Loucy (cell line): ENCODE measurements around the gene HES3.

Experiments
- H2AFZ ChIP-seq: fragments of 200-600 bp; sonication (generic); 2 replicates; pipeline ENCODE4 v1.6.0; 2016; ENCODE audit warnings: antibody characterized with exemption, mild to moderate bottlenecking, low read length, moderate library complexity
- H3F3A ChIP-seq: fragments of 200-600 bp; 2 replicates; pipeline ENCODE4 v1.6.0; 2016; ENCODE audit warnings: antibody characterized with exemption, low read depth, mild to moderate bottlenecking
- H3K27me3 ChIP-seq: fragments of 200-600 bp; sonication (generic); 2 replicates; pipeline ENCODE4 v1.6.1; 2014; ENCODE audit warnings: low read length, mild to moderate bottlenecking; ENCODE audit not compliant: insufficient read depth, poor library complexity, severe bottlenecking
- H3K36me3 ChIP-seq: fragments of 200-600 bp; sonication (generic); 2 replicates; pipeline ENCODE4 v1.6.1; 2016; ENCODE audit warnings: low read length; ENCODE audit not compliant: insufficient read depth
- H3K4me1 ChIP-seq: fragments of 200-600 bp; sonication (generic); 2 replicates; pipeline ENCODE4 v1.5.1; 2014; ENCODE audit warnings: low read length, mild to moderate bottlenecking; ENCODE audit not compliant: insufficient read depth, poor library complexity, severe bottlenecking
- H3K4me2 ChIP-seq: fragments of 200-600 bp; sonication (generic); 2 replicates; pipeline ENCODE4 v1.6.0; 2014; ENCODE audit warnings: antibody characterized with exemption, low read length, low read depth, mild to moderate bottlenecking; ENCODE audit not compliant: poor library complexity, severe bottlenecking
- H3K4me3 ChIP-seq: fragments of 200-600 bp; sonication (generic); 2 replicates; pipeline ENCODE4 v1.5.1; 2014; ENCODE audit warnings: low read length, mild to moderate bottlenecking, mixed read lengths; ENCODE audit not compliant: poor library complexity, severe bottlenecking
- H3K79me2 ChIP-seq: fragments of 200-600 bp; sonication (generic); 2 replicates; pipeline ENCODE4 v1.6.1; 2014; ENCODE audit warnings: low read length; ENCODE audit not compliant: insufficient read depth
- H3K9ac ChIP-seq: fragments of 200-600 bp; sonication (generic); 2 replicates; pipeline ENCODE4 v1.6.0; 2014; ENCODE audit warnings: mild to moderate bottlenecking, low read depth, low read length, moderate library complexity; ENCODE audit not compliant: poor library complexity, severe bottlenecking
- H3K9me2 ChIP-seq: fragments of 200-600 bp; sonication (generic); replicated peaks from 2 replicates; pipeline ENCODE4 v1.6.1; 2016; ENCODE audit warnings: low read depth, low read length, mixed read lengths
- H3K9me3 ChIP-seq: fragments of 200-600 bp; sonication (generic); 2 replicates; pipeline ENCODE4 v1.6.1; 2014; ENCODE audit warnings: mild to moderate bottlenecking, antibody characterized with exemption, low read length, low read depth; ENCODE audit not compliant: insufficient read depth
- H4K20me1 ChIP-seq: fragments of 200-600 bp; sonication (generic); 2 replicates; pipeline ENCODE4 v1.6.0; 2014; ENCODE audit warnings: antibody characterized with exemption, low read length, mild to moderate bottlenecking; ENCODE audit not compliant: insufficient read depth, poor library complexity, severe bottlenecking
- CTCF ChIP-seq: fragments of 200-600 bp; sonication (generic); conservative IDR thresholded peaks from 2 replicates; pipeline ENCODE4 v1.5.1; 2014; ENCODE audit warnings: mild to moderate bottlenecking, antibody characterized with exemption, low read length
- EZH2phosphoT487 ChIP-seq: fragments of 200-600 bp; IDR thresholded peaks from 2 replicates; pipeline ENCODE4 v1.6.1; 2018; ENCODE audit warnings: antibody characterized with exemption, mild to moderate bottlenecking, moderate library complexity, borderline replicate concordance

The HES3 gene

GRCh38 chr1:6286266-6286665 is 42.3 kb downstream of the HES3 start:
- Histone ChIP-seq H3K4me1 (no peaks in the 10 kb centered on the region), H3K36me3 (peaks cover 9% of the 10 kb centered on the region; the same call in 1 of the 2 replicates), H3K4me2 (no peak overlapping the region), H3K27me3 (no peaks in the 10 kb centered on the region), H4K20me1 (no peaks in the 10 kb centered on the region), H3K9ac (no peak overlapping the region), H3K9me2 (no peaks in the 10 kb centered on the region), H3K79me2 (no peaks in the 10 kb centered on the region), H3F3A (no peaks in the 10 kb centered on the region), H3K9me3 (no peaks in the 10 kb centered on the region), H3K4me3 (no peak overlapping the region), H2AFZ (no peak overlapping the region)
- TF ChIP-seq CTCF (no peak), EZH2phosphoT487 (no peak)

GRCh38 chr1:6287029-6287428 is 43.0 kb downstream of the HES3 start:
- Histone ChIP-seq H3K36me3 (peaks cover 9% of the 10 kb centered on the region; the same call in 1 of the 2 replicates), H3K9me2 (no peaks in the 10 kb centered on the region), H3K4me1 (no peaks in the 10 kb centered on the region), H3K4me2 (no peak overlapping the region), H4K20me1 (no peaks in the 10 kb centered on the region), H3K4me3 (no peak overlapping the region), H2AFZ (no peak overlapping the region), H3K9me3 (no peaks in the 10 kb centered on the region), H3K79me2 (no peaks in the 10 kb centered on the region), H3F3A (no peaks in the 10 kb centered on the region), H3K9ac (no peak overlapping the region), H3K27me3 (no peaks in the 10 kb centered on the region)
- no peak for TF ChIP-seq CTCF
- no peak for TF ChIP-seq EZH2phosphoT487

DNA sequence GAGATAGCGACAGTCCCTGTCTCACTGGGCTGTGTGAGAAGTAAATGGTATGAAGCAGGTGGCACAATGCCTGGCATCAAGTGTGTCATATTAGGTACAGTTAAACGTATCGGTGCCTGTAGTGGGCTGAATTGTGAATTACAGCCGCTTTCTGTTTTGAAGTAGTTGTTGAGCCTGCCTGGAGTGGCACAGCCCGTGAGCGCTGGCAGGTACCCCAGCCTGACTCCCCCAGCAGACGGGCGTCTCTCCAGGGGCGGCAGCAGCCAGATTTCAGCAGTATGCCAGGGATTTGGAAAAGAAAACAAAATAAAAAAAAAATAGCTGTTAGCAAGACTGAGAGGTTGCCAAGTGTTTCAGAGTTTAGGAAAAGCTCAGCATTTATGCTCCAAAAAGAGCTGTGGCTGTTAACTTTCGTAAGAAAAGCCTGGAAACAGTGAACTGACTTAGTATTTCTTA is 43.5 kb downstream of the HES3 start:
- H3K4me2 ChIP-seq = no peak overlapping the region
- no peak for TF ChIP-seq CTCF
- TF ChIP-seq EZH2phosphoT487 = no peak
- H2AFZ ChIP-seq = no peak overlapping the region
- no peak overlapping the region for H3K9ac ChIP-seq
- no peaks in the 10 kb centered on the region for H3K4me1 ChIP-seq
- H3K9me2 ChIP-seq = no peaks in the 10 kb centered on the region
- no peaks in the 10 kb centered on the region for H3K79me2 ChIP-seq
- H3K9me3 ChIP-seq = no peaks in the 10 kb centered on the region
- peaks cover 14% of the 10 kb centered on the region; the same call in 1 of the 2 replicates for H3K36me3 ChIP-seq
- no peaks in the 10 kb centered on the region for H4K20me1 ChIP-seq
- no peaks in the 10 kb centered on the region for H3F3A ChIP-seq
- no peak overlapping the region for H3K4me3 ChIP-seq
- H3K27me3 ChIP-seq = no peaks in the 10 kb centered on the region
